Upper lobe of right lung (tissue), 1 donor: ENCODE data around the gene PPFIBP2. TPM values are rescaled to one million over a fixed set of nuclear protein-coding genes. Genes with fewer than 3 reads are reported as not detected.

Experiments
- ATAC-seq: fragments of 200-7000 bp; cut with Tn5 transposase; one replicate; pipeline ENCODE4 v1.9.1; 2020; ENCODE audit warnings: mild to moderate bottlenecking, moderate library complexity
- DNase-seq: peaks from one replicate; pipeline ENCODE4 v3.0.0-alpha.2; 2020
- H3K27ac ChIP-seq: fragments of 200-600 bp; one replicate; pipeline ENCODE4 v1.8.0; 2022
- H3K27me3 ChIP-seq: fragments of 200-600 bp; one replicate; pipeline ENCODE4 v1.8.0; 2022; ENCODE audit warnings: mild to moderate bottlenecking
- H3K36me3 ChIP-seq: fragments of 200-600 bp; one replicate; pipeline ENCODE4 v1.8.0; 2022
- H3K4me1 ChIP-seq: fragments of 200-600 bp; one replicate; pipeline ENCODE4 v1.8.0; 2022
- H3K4me3 ChIP-seq: fragments of 200-600 bp; one replicate; pipeline ENCODE4 v1.8.0; 2022; ENCODE audit warnings: mild to moderate bottlenecking
- H3K9me3 ChIP-seq: fragments of 200-600 bp; one replicate; pipeline ENCODE4 v1.8.0; 2022
- CTCF ChIP-seq: fragments of 200-600 bp; IDR thresholded peaks from one replicate; pipeline ENCODE4 v1.8.0; 2022; ENCODE audit warnings: antibody characterized with exemption
- intact Hi-C: fragments of 100-400 bp; cut with DNase I; formaldehyde crosslinking; loops from one replicate; pipeline ENCODE4 v1.11.0; 2022
- total RNA-seq: library from RNA; stranded (reverse); fragmentation: NEBNext Ultra II Directional; extraction: Animal tissue kit (Norgen Biotek cat#: 25700); gene quantifications from one replicate; pipeline ENCODE4 v1.2.1, GENCODE V29; 2021
- donor health status: DM: no; HTN: yes; CAD: no; lungs with severe emphysema.

Gene PPFIBP2
- total RNA-seq, 1 donor from 2014 or later = 26.8 TPM

- TF ChIP-seq CTCF = no peak
- ATAC-seq = no peak
- intact Hi-C loops = no loop called here
- DNase-seq = no peak
- peaks cover 16% of the 10 kb centered on the region for H3K4me1 ChIP-seq
- no peak overlapping the region for H3K4me3 ChIP-seq
- no peaks in the 10 kb centered on the region for H3K36me3 ChIP-seq
- no peak overlapping the region for H3K27ac ChIP-seq
- H3K27me3 ChIP-seq = no peaks in the 10 kb centered on the region
- H3K9me3 ChIP-seq = no peaks in the 10 kb centered on the region
Observed at GRCh38 chr11:7527029-7527428, 13.2 kb downstream of the PPFIBP2 start.

- H3K4me1 ChIP-seq = peaks cover 11% of the 10 kb centered on the region
- H3K27me3 ChIP-seq = no peaks in the 10 kb centered on the region
- no peak overlapping the region for H3K27ac ChIP-seq
Observed at GRCh38 chr11:7528514-7529049, 14.8 kb downstream of the PPFIBP2 start.

GRCh38 chr11:7530013-7530640, 16.3 kb downstream of the PPFIBP2 start:
- Histone ChIP-seq H3K4me1 (peaks cover 13% of the 10 kb centered on the region), H3K27me3 (no peaks in the 10 kb centered on the region), H3K9me3 (no peaks in the 10 kb centered on the region), H3K36me3 (no peaks in the 10 kb centered on the region), H3K27ac (no peak overlapping the region), H3K4me3 (no peak overlapping the region)
- ATAC-seq (no peak), DNase-seq (no peak)
- intact Hi-C loops = no loop called here
- no peak for TF ChIP-seq CTCF

More at GRCh38 chr11:7528514-7529049, 14.8 kb downstream of the PPFIBP2 start:
- no peak for ATAC-seq
- intact Hi-C loops = no loop called here
- Histone ChIP-seq H3K36me3 (no peaks in the 10 kb centered on the region), H3K4me3 (no peak overlapping the region), H3K9me3 (no peaks in the 10 kb centered on the region)
- no peak for TF ChIP-seq CTCF
- DNase-seq = no peak

GRCh38 chr11:7531011-7531410, 17.2 kb downstream of the PPFIBP2 start:
- peaks cover 13% of the 10 kb centered on the region for H3K4me1 ChIP-seq
- no peak overlapping the region for H3K27ac ChIP-seq

DNA sequence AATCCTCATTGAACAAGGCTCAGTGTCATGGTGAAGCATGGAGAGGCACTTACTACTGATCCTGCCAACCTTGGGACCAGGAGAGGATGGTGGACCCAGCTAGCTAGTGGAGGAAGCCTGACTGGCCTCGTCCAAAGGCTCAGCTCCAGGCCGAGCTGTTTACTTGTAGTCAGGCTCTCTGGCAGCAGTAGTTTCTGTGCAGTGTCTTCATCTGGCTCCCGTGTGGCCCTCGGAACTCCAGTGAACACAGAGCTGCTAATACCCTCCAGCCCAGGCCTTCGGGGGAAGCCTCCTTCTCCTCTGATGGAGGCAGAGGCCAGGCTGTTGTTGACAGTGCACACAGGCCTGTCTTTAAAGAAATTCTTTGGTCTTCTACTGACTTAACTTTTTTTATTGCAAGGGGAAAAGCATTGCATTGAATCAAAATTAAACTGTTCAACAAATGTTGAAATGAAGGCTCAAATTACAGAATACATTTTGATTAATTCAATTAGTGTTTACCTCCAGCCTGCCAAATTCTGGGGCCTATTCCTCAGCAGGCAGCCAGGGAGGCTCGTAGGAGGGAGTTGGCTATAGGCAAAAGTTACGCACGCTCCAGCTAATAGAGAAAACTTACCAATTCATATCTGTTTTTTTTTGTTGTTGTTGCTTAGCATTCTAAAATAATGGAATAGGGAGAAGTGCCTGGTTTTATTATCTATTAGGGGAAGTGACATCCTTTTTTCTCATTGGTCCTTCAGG, 18.8 kb downstream of the PPFIBP2 start:
- H3K9me3 ChIP-seq = no peaks in the 10 kb centered on the region
- peaks cover 3% of the 10 kb centered on the region for H3K27me3 ChIP-seq
- DNase-seq = no peak
- no peak overlapping the region for H3K4me3 ChIP-seq
- H3K36me3 ChIP-seq = no peaks in the 10 kb centered on the region
- no peak for ATAC-seq
- no peak for TF ChIP-seq CTCF
- no peak overlapping the region for H3K27ac ChIP-seq
- H3K4me1 ChIP-seq = peaks cover 13% of the 10 kb centered on the region
- intact Hi-C loops = no loop called here

More at GRCh38 chr11:7531011-7531410, 17.2 kb downstream of the PPFIBP2 start:
- Histone ChIP-seq H3K9me3 (no peaks in the 10 kb centered on the region), H3K27me3 (no peaks in the 10 kb centered on the region), H3K4me3 (no peak overlapping the region), H3K36me3 (no peaks in the 10 kb centered on the region)
- no peak for DNase-seq
- intact Hi-C loops = no loop called here
- no peak for ATAC-seq
- no peak for TF ChIP-seq CTCF
